ENCODE measurements around the gene ADGRG6.

- TF ChIP-seq CTCF (IDR thresholded peaks at IDR 0.05) (no peak), POLR2A (IDR thresholded peaks at IDR 0.05) (no peak)
These were observed 4.7 kb upstream of the ADGRG6 start for GRCh38 chr6:142296975-142297604.

Measured in body of pancreas (tissue), 4 donors.